Testis (tissue), 5 donors: ENCODE results near the gene MB21D2. TPM values are rescaled to one million over a fixed set of nuclear protein-coding genes. Genes with fewer than 3 reads are reported as not detected.
"Not testable (repeated sequence)": the region's sequence is repeated elsewhere in the genome, so short reads cannot be mapped to it uniquely, and the experiment has no call there.

Source experiments
- DNase-seq: peaks from one replicate; pipeline ENCODE4 v3.0.0-alpha.2; 2019
- H3K27ac ChIP-seq, 2 donors: fragments of 200-600 bp; sonication (generic); one replicate each; pipeline ENCODE4 v1.5.1; 2019
- H3K27me3 ChIP-seq: fragments of 200-600 bp; sonication (generic); one replicate; pipeline ENCODE4 v1.5.1; 2019
- H3K36me3 ChIP-seq: fragments of 200-600 bp; sonication (generic); one replicate; pipeline ENCODE4 v1.5.1; 2017; ENCODE audit warnings: low read depth; ENCODE audit errors: missing control alignments
- H3K4me1 ChIP-seq: fragments of 200-600 bp; sonication (generic); one replicate; pipeline ENCODE4 v1.5.1; 2019
- H3K4me3 ChIP-seq, 2 donors: fragments of 200-600 bp; sonication (generic); one replicate each; pipeline ENCODE4 v1.5.1; 2017 to 2019
- H3K9me3 ChIP-seq: fragments of 200-600 bp; sonication (generic); one replicate; pipeline ENCODE4 v1.5.1; 2017
- POLR2A ChIP-seq: fragments of 450-650 bp; IDR thresholded peaks from one replicate; pipeline ENCODE4 v1.6.1; 2017; ENCODE audit warnings: antibody characterized with exemption, mild to moderate bottlenecking, moderate library complexity
- WGBS, 2 donors: methylation state at CpG; one replicate each; pipeline ENCODE4 v1.1.5; 2018; 5-methylcytosine and 5-hydroxymethylcytosine counted together
- intact Hi-C: fragments of 100-400 bp; cut with DNase I; formaldehyde crosslinking; loops from one replicate; pipeline ENCODE4 v1.15.1; 2023; ENCODE audit warnings: low total_unique reads
- long read RNA-seq, 2 donors: transcript quantifications; one replicate each; lab custom pipeline, GENCODE V29; 2026
- polyA plus RNA-seq: library from polyadenylated mRNA; stranded (reverse); fragments of 350-450 nt; fragmentation: Illumina TruSeq; extraction: RNeasy Lipid Tissue Mini Kit (QIAGEN cat#74804); gene quantifications from one replicate; pipeline ENCODE4 v1.2.3, GENCODE V29; 2014; ENCODE audit warnings: low read depth, low replicate concordance; ENCODE audit not compliant: insufficient read depth
- total RNA-seq, 2 donors: library from RNA; depleted of rRNA; stranded (reverse); fragments of >200 nt; gene quantifications; one replicate each; pipeline ENCODE4 v1.2.3, GENCODE V29; 2016
- TF ChIP-seq, protein P1 (sequence below), 3 experiments: fragments of 450-650 bp in 2 of 3; fragments of 200-600 bp in 1 of 3; sonication (generic) in 1 of 3; IDR thresholded peaks; one replicate each; pipeline ENCODE4 v1.5.1; 2016 to 2019; ENCODE audit warnings: antibody characterized with exemption in 3 of 3, mild to moderate bottlenecking in 2 of 3, moderate library complexity in 1 of 3

The MB21D2 gene, protein sequence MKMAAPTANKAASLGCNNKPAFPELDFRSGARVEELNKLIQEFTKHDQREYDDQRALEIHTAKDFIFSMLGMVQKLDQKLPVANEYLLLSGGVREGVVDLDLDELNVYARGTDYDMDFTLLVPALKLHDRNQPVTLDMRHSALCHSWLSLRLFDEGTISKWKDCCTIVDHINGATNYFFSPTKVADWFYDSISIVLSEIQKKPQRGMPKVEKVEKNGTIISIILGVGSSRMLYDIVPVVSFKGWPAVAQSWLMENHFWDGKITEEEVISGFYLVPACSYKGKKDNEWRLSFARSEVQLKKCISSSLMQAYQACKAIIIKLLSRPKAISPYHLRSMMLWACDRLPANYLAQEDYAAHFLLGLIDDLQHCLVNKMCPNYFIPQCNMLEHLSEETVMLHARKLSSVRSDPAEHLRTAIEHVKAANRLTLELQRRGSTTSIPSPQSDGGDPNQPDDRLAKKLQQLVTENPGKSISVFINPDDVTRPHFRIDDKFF
- total RNA-seq (10 to 100 TPM; 23.9 to 29.2 TPM), polyA plus RNA-seq (13.4 TPM)
- long read RNA-seq, donor 1, transcript MB21D2-201 (2 exons, 3,368 nt): major isoform, 6 of 6 reads
- long read RNA-seq, donor 1, partial matches to known transcripts: 0 of 6 reads
- long read RNA-seq, donor 1, other reads (novel, unspliced or antisense): 0 of 6 reads
- long read RNA-seq, donor 2, partial matches to known transcripts: 0 of 4 reads
- long read RNA-seq, donor 2, other reads (novel, unspliced or antisense): 0 of 4 reads

DNA sequence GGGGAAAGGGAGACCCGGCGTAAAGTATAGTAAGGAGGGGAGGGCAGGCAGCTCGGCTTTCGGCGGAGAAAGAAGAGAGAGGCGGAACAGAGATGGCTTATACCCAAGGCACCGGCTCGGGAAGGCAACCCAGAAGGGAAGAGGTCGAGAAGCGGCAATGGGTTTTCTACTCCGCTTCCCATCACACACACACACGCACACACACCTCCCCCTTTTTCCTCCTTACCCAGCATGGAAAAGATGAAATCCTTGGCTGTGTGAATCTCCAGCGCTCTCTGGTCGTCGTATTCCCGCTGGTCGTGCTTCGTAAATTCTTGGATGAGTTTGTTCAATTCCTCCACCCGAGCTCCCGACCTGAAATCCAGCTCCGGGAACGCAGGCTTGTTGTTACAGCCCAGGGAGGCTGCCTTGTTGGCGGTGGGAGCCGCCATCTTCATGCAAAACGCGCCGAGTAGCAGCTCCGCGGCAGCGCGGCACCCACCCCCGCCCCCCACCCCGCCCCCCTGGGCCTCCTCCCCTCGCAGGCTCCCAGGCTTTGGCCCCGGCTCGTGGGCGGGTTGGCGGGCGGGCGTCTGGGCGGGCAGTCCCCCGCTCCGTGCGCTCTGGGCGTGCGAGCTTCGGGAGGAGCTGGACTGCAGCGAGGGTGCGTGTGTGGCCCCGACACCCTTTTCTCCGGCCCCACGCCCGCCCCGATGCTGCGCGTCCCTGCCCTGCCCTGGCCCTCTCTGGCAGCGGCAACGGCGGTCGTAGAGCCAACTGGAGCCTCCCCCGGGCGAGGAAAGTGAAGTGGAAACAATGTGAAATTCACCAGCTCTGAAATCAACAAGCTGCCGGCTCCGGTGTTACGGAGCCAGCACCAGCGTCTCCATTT lies at the start of gene MB21D2:
MB21D2 (minus strand) TSS at position 453 of the 871 bp plus-strand sequence; CDS start at position 437, 16 bp downstream.
- Histone ChIP-seq H3K9me3 (no peaks in the 10 kb centered on the region), H3K4me3 (peak within 1 kb of the TSS; percentile 70 to 81), H3K4me1 (peaks cover 19% of the 10 kb centered on the region), H3K36me3 (no peaks in the 10 kb centered on the region), H3K27ac (peak within 1 kb of the TSS; percentile 92 to 93), H3K27me3 (no peaks in the 10 kb centered on the region)
- 0% methylated on average over 31 to 52 of the region's 66 CpGs for WGBS, 2 donors
- intact Hi-C loops: no loop called here
- TF ChIP-seq POLR2A: peak; percentile 14
- TF ChIP-seq, protein P1, sequence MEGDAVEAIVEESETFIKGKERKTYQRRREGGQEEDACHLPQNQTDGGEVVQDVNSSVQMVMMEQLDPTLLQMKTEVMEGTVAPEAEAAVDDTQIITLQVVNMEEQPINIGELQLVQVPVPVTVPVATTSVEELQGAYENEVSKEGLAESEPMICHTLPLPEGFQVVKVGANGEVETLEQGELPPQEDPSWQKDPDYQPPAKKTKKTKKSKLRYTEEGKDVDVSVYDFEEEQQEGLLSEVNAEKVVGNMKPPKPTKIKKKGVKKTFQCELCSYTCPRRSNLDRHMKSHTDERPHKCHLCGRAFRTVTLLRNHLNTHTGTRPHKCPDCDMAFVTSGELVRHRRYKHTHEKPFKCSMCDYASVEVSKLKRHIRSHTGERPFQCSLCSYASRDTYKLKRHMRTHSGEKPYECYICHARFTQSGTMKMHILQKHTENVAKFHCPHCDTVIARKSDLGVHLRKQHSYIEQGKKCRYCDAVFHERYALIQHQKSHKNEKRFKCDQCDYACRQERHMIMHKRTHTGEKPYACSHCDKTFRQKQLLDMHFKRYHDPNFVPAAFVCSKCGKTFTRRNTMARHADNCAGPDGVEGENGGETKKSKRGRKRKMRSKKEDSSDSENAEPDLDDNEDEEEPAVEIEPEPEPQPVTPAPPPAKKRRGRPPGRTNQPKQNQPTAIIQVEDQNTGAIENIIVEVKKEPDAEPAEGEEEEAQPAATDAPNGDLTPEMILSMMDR (IDR thresholded peaks at IDR 0.05): no peak
- peak; percentile 91 for DNase-seq

DNA sequence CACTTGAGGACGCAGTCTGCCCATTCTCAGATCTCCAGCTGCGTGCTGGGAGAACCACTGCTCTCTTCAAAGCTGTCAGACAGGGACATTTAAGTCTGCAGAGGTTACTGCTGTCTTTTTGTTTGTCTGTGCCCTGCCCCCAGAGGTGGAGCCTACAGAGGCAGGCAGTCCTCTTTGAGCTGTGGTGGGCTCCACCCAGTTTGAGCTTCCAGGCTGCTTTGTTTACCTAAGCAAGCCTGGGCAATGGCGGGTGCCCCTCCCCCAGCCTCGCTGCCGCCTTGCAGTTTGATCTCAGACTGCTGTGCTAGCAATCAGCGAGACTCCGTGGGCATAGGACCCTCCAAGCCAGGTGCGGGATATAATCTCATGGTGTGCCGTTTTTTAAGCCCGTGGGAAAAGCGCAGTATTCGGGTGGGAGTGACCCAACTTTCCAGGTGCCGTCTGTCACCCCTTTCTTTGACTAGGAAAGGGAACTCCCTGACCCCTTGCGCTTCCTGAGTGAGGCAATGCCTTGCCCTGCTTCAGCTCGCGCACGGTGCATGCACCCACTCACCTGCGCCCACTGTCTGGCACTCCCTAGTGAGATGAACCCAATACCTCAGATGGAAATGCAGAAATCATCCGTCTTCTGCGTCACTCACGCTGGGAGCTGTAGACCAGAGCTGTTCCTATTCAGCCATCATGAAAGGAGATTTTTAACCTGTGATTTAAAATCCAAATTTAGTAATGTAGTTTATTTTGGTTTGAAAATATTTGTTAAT lies 47.5 kb upstream of the MB21D2 start:
- H3K9me3 ChIP-seq, H3K27me3 ChIP-seq, intact Hi-C loops, H3K27ac ChIP-seq, H3K36me3 ChIP-seq, DNase-seq, H3K4me3 ChIP-seq, H3K4me1 ChIP-seq: not testable (repeated sequence)
- 91 to 96% methylated on average over 18 to 21 of the region's 21 CpGs for WGBS, 2 donors

DNA sequence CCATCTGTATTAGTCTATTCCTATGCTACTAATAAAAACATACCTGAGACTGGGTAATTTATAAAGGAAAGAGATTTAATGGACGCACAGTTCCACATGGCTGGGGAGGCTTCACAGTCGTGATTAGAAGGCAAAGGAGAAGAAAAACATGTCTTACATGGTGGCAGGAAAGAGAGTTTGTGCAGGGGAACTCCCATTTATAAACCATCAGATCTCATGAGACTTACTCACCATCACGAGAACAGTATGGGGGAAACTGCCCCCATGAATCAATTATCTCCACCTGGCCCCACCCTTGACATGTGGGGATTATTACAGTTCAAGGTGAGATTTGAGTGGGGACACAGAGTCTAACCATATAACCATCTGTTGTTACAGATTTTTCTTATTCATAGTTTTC lies 42.1 kb upstream of the MB21D2 start:
- no peak overlapping the region for H3K27ac ChIP-seq
- intact Hi-C loops: no loop called here
- no peaks in the 10 kb centered on the region for H3K9me3 ChIP-seq
- WGBS, 2 donors: 71 to 77% methylated on average over 3 of the region's 3 CpGs
- DNase-seq: no peak
- H3K4me3 ChIP-seq: no peak overlapping the region
- TF ChIP-seq POLR2A: no peak
- TF ChIP-seq, protein P1 (IDR thresholded peaks at IDR 0.05): no peak
- no peaks in the 10 kb centered on the region for H3K27me3 ChIP-seq
- no peaks in the 10 kb centered on the region for H3K4me1 ChIP-seq
- no peaks in the 10 kb centered on the region for H3K36me3 ChIP-seq

DNA sequence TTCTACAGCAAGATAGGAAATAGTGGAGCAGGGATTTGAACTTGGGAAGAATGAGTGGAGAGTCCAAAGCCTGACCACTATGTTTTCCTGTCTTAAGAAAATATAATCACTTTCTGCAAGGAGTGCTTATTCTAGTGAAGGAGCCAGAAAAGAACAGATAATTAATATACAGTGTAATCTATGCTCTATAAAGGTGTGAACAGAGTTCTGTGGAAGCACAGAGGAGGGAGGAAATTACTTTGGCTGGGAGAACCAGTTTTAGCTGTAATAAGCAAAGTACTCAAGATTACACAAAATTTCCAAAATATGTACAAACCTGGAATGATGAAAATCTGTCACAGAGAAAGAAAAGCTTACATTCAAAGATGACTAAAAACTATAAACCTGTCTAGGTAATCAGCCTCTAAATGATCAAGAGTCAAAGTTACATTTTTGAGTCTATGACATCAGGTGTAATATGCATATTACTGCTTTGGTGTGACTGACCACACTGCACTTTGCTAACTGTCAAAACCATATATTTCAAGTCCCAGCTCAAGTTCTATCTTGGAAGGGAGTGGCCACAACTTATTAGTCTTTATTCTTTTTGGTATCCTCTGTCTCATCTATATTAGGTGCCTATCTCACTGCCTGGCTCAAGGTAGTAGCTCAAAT lies 40.7 kb upstream of the MB21D2 start:
- Histone ChIP-seq H3K4me1 (no peaks in the 10 kb centered on the region), H3K4me3 (no peak overlapping the region), H3K36me3 (no peaks in the 10 kb centered on the region), H3K27ac (peak overlapping the region in 1 of 2 donors; percentile 0), H3K27me3 (no peaks in the 10 kb centered on the region), H3K9me3 (no peaks in the 10 kb centered on the region)
- TF ChIP-seq, protein P1 (IDR thresholded peaks at IDR 0.05): no peak
- intact Hi-C loops: no loop called here
- no peak for DNase-seq
